RWPE1 (cell line): ENCODE results near the gene ZNF714.

Source experiments
- CTCF ChIA-PET: fragments of 350-600 bp; sonication (Branson Sonifier 250); formaldehyde crosslinking; extraction: SDS; loops from one replicate; lab custom pipeline; 2021; lab: Yijun Ruan, JAX
- POLR2A ChIA-PET: fragments of 400-600 bp; formaldehyde crosslinking; extraction: SDS; loops from one replicate; lab custom pipeline; 2020; ENCODE audit warnings: antibody characterized with exemption; ENCODE audit not compliant: low non-redundant PET; lab: Yijun Ruan, JAX
- DNase-seq: peaks from one replicate; pipeline ENCODE4 v3.0.0; 2012; ENCODE audit warnings: low spot score
- H3K27ac ChIP-seq: fragments of 450-650 bp; 2 replicates; pipeline ENCODE4 v1.5.1; 2017
- CTCF ChIP-seq: fragments of 450-650 bp; conservative IDR thresholded peaks from 2 replicates; pipeline ENCODE4 v1.5.1; 2017; ENCODE audit warnings: low read depth, mild to moderate bottlenecking

Gene ZNF714

GRCh38 chr19:21127898-21128297 lies 45.9 kb downstream of the ZNF714 start:
- ChIA-PET POLR2A (interaction anchor here (0.6 kb wide), 1 partner anchor 159 kb away, joined by 4 read pairs; no protein-coding TSS in a partner anchor), CTCF (no interaction called here)
- no peak for DNase-seq
- H3K27ac ChIP-seq, result no peak overlapping the region
- no peak for TF ChIP-seq CTCF

- ChIA-PET POLR2A (no interaction called here), CTCF (no interaction called here)
- no peak for TF ChIP-seq CTCF
- no peak for DNase-seq
- no peak overlapping the region for H3K27ac ChIP-seq
These were observed 47.1 kb downstream of the ZNF714 start for GRCh38 chr19:21128901-21129698.

- CTCF ChIA-PET, result no interaction called here
- peak; percentile 13 for DNase-seq
- POLR2A ChIA-PET, result no interaction called here
- H3K27ac ChIP-seq, result no peak overlapping the region
- TF ChIP-seq CTCF, result no peak
These were observed 48.2 kb downstream of the ZNF714 start for GRCh38 chr19:21130097-21130775.

- CTCF ChIA-PET, result no interaction called here
These were observed 51.6 kb downstream of the ZNF714 start for GRCh38 chr19:21133633-21134032.

DNA sequence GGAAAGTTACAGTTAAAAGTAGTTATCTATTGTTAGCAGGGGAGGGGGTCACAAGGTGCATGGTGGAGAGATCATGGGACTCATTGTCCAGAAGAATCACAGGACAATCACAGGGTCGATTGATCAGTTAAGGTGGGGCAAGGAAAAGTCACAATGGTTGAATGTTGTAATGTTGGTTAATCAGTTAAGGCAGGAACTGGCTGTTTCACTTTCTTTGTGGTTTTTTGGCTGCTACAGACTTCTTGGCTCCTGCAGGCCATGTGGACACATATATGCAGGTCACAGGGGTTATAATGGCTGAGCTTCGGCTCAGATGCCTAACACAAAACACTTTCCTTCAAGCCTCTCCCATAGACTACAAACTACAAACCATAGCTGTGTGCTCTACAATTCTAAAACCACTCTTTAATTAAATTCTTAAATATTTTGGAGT lies 52.9 kb downstream of the ZNF714 start:
- no peak for DNase-seq
- H3K27ac ChIP-seq, result no peak overlapping the region
- TF ChIP-seq CTCF, result no peak
- ChIA-PET CTCF (no interaction called here), POLR2A (no interaction called here)

More at GRCh38 chr19:21133633-21134032, 51.6 kb downstream of the ZNF714 start:
- no peak for TF ChIP-seq CTCF
- POLR2A ChIA-PET, result no interaction called here
- H3K27ac ChIP-seq, result no peak overlapping the region
- DNase-seq, result no peak

DNA sequence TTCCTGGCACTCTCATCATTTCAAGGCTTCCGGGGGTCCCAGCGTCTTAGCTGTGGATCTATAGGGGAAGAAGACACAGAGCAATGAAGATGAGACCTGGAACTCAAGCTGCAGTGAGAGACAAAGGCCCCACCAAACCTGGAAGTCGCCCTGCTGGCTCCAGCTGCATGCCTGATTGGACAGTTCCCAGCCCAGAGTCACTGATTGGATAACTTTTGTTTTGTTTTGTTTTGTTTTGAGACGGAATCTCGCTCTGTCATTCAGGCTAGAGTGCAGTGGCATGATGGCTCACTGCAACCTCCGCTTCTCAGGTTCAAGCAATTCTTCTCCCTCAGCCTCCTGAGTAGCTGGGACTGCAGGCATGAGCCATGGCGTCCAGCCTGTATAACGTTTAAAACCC lies 53.4 kb downstream of the ZNF714 start:
- DNase-seq, result no peak
- CTCF ChIA-PET, result interaction anchor here (0.6 kb wide), 1 partner anchor 469 kb away, joined by 3 read pairs; no protein-coding TSS in a partner anchor
- no peak for TF ChIP-seq CTCF
- no peak overlapping the region for H3K27ac ChIP-seq
- POLR2A ChIA-PET, result no interaction called here
